HL-60 (cell line): ENCODE measurements around the gene KCNQ1OT1.

Experiments used
- DNase-seq, 2 experiments: peaks; one replicate each; pipeline ENCODE4 v3.0.0-alpha.2; 2010 to 2020; ENCODE audit warnings: low read depth in 1 of 2, low spot score in 1 of 2
- H3K27ac ChIP-seq: fragments of 250-450 bp; sonication (Bioruptor Pico); replicated peaks from 2 replicates; pipeline ENCODE4 v1.5.1; 2020; ENCODE audit warnings: mild to moderate bottlenecking, moderate library complexity
- H3K27me3 ChIP-seq: fragments of 250-450 bp; sonication (Bioruptor Pico); 2 replicates; pipeline ENCODE4 v1.5.1; 2021; ENCODE audit warnings: mild to moderate bottlenecking, moderate library complexity; ENCODE audit not compliant: insufficient read depth, poor library complexity, severe bottlenecking
- H3K4me3 ChIP-seq: replicated peaks from 2 replicates; pipeline ENCODE4 v1.5.1; 2011; ENCODE audit warnings: mild to moderate bottlenecking, control low read depth, low read length; ENCODE audit not compliant: insufficient read depth
- CTCF ChIP-seq: IDR thresholded peaks from one replicate; pipeline ENCODE4 v1.5.1; 2011; ENCODE audit warnings: low read length, control low read depth, inconsistent platforms; ENCODE audit not compliant: insufficient read depth
- GABPA ChIP-seq: IDR thresholded peaks from 2 replicates; pipeline ENCODE4 v1.6.1; 2012; ENCODE audit warnings: low read depth
- POLR2AphosphoS5 ChIP-seq: IDR thresholded peaks from 2 replicates; pipeline ENCODE4 v1.6.1; 2012; ENCODE audit warnings: low read depth
- REST ChIP-seq: IDR thresholded peaks from 2 replicates; pipeline ENCODE4 v1.6.1; 2012; ENCODE audit warnings: low read depth; ENCODE audit not compliant: insufficient replicate concordance
- SPI1 ChIP-seq: IDR thresholded peaks from 2 replicates; pipeline ENCODE4 v1.6.1; 2012; ENCODE audit warnings: low read depth, mild to moderate bottlenecking, borderline replicate concordance

The KCNQ1OT1 gene

GRCh38 chr11:2569731-2570210 is 130.0 kb downstream of the KCNQ1OT1 start:
- no peak overlapping the region for H3K4me3 ChIP-seq
- DNase-seq = no peak
- no peak overlapping the region for H3K27ac ChIP-seq
- H3K27me3 ChIP-seq = no peaks in the 10 kb centered on the region
- TF ChIP-seq REST (no peak), CTCF (no peak), POLR2AphosphoS5 (no peak), SPI1 (no peak), GABPA (no peak)

GRCh38 chr11:2569321-2569721 is 130.5 kb downstream of the KCNQ1OT1 start:
- no peaks in the 10 kb centered on the region for H3K27me3 ChIP-seq
- H3K27ac ChIP-seq = no peak overlapping the region
- H3K4me3 ChIP-seq = no peak overlapping the region
- peak in 1 of 2 experiments; percentile 17 for DNase-seq
- TF ChIP-seq CTCF = no peak
- TF ChIP-seq REST = no peak
- no peak for TF ChIP-seq SPI1

- H3K4me3 ChIP-seq = no peak overlapping the region
- DNase-seq = no peak
- H3K27me3 ChIP-seq = no peaks in the 10 kb centered on the region
- TF ChIP-seq SPI1 (no peak), GABPA (no peak), CTCF (no peak), POLR2AphosphoS5 (no peak), REST (no peak)
- H3K27ac ChIP-seq = no peak overlapping the region
Measured at GRCh38 chr11:2567026-2567671, 132.6 kb downstream of the KCNQ1OT1 start.
